ENCODE measurements around the gene RAB3C. TPM values are rescaled to one million over a fixed set of nuclear protein-coding genes. Genes with fewer than 3 reads are reported as not detected.
A peak's percentile ranks its signal among the peaks of the same experiment; 100 is the strongest.

Gene RAB3C
- total RNA-seq, 6 experiments from 2014 or later = 0.18 to 2.6 (median 0.99) TPM

DNA sequence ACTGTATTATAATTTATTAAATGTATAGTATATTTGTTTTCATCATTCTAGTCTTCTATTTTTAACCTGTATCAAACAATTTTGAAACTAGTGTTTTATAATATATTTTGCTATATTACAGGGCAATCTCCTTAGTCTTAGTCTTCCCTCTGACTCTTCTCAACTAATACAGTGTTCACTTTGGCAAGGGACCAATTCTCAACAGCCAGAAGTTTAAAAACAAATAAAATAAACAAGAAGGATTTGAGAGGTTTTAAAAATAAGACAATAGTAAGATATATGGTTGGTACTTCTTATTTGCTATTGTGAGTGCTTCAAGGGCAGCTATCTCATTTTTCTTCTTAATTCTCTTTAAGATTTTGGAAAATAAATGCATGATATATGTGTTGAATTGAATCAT lies 167.2 kb downstream of the RAB3C start:
- Histone ChIP-seq H3K27me3 (no peaks in the 10 kb centered on the region), H3K27ac (no peak overlapping the region), H3K36me3 (no peaks in the 10 kb centered on the region), H3K4me1 (peaks cover 0 to 7% (median 0%) of the 10 kb centered on the region in 4 donors), H3K9me3 (no peaks in the 10 kb centered on the region), H3K4me3 (no peak overlapping the region)
- intact Hi-C loops (cut with DNase I) = no loop called here
- DNase-seq (no peak), ATAC-seq (no peak)
- no peak for TF ChIP-seq POLR2A (IDR thresholded peaks at IDR 0.05)
- TF ChIP-seq CTCF (IDR thresholded peaks at IDR 0.05) = no peak

GRCh38 chr5:58751222-58751837 lies 168.5 kb downstream of the RAB3C start:
- no peak overlapping the region for H3K4me3 ChIP-seq
- no peaks in the 10 kb centered on the region for H3K9me3 ChIP-seq
- no peak overlapping the region for H3K27ac ChIP-seq
- intact Hi-C loops (cut with DNase I) = no loop called here
- no peaks in the 10 kb centered on the region for H3K36me3 ChIP-seq
- whole genome bisulfite sequencing (ENCODE audit: insufficient coverage, low coverage, low lambda C conversion rate, missing lambda C conversion rate) = 56% methylated on average over 4 of the region's 4 CpGs
- no peak for TF ChIP-seq POLR2A (IDR thresholded peaks at IDR 0.05)
- TF ChIP-seq CTCF (IDR thresholded peaks at IDR 0.05) = no peak
- DNase-seq (no peak), ATAC-seq (peak in 1 of 4 donors; percentile 43)
- no peaks in the 10 kb centered on the region for H3K27me3 ChIP-seq
- peaks cover 0 to 7% (median 0%) of the 10 kb centered on the region in 4 donors for H3K4me1 ChIP-seq

- H3K9me3 ChIP-seq = no peaks in the 10 kb centered on the region
- H3K36me3 ChIP-seq = no peaks in the 10 kb centered on the region
- TF ChIP-seq POLR2A (IDR thresholded peaks at IDR 0.05) (no peak), CTCF (IDR thresholded peaks at IDR 0.05) (no peak)
- ATAC-seq (no peak), DNase-seq (no peak)
- H3K27ac ChIP-seq = no peak overlapping the region
- 70% methylated on average over 1 of the region's 1 CpG for WGBS (ENCODE audit: insufficient coverage, low coverage, low lambda C conversion rate, missing lambda C conversion rate)
- H3K27me3 ChIP-seq = no peaks in the 10 kb centered on the region
- intact Hi-C loops (cut with DNase I) = no loop called here
- no peak overlapping the region for H3K4me3 ChIP-seq
- H3K4me1 ChIP-seq = peaks cover 0 to 7% (median 0%) of the 10 kb centered on the region in 4 donors
These were observed 169.2 kb downstream of the RAB3C start for GRCh38 chr5:58752104-58752503.

DNA sequence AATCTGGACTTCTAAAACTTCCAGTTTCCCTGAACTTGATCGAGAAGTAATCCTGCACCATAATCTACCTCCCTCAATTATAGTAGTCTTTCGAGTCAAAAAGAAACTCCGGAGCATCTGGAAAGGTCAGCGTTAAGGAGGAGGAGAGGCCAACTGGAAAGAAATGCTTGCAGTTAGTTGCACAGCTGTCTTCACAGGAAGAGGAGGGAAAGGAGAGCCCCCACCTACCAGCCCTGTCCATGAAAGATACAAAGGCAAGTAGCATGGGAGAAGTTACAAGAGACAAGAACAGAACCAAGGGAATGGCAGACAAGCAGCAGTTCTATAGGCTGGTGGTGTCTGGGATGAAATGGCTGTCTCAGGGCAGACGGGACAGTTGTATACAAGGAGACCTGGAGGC lies 170.6 kb downstream of the RAB3C start:
- intact Hi-C loops (cut with DNase I) = no loop called here
- TF ChIP-seq POLR2A (IDR thresholded peaks at IDR 0.05) = no peak
- TF ChIP-seq CTCF (IDR thresholded peaks at IDR 0.05) = no peak
- DNase-seq (no peak), ATAC-seq (no peak)
- Histone ChIP-seq H3K27me3 (no peaks in the 10 kb centered on the region), H3K4me3 (no peak overlapping the region), H3K27ac (no peak overlapping the region), H3K4me1 (peaks cover 0 to 7% (median 0%) of the 10 kb centered on the region in 4 donors), H3K9me3 (no peaks in the 10 kb centered on the region), H3K36me3 (no peaks in the 10 kb centered on the region)
- 77% methylated on average over 5 of the region's 5 CpGs for WGBS (ENCODE audit: insufficient coverage, low coverage, low lambda C conversion rate, missing lambda C conversion rate)

GRCh38 chr5:58754250-58754649 lies 171.4 kb downstream of the RAB3C start:
- Histone ChIP-seq H3K27me3 (no peaks in the 10 kb centered on the region), H3K27ac (no peak overlapping the region), H3K4me1 (peaks cover 0 to 11% (median under 1%) of the 10 kb centered on the region in 4 donors), H3K9me3 (no peaks in the 10 kb centered on the region), H3K36me3 (no peaks in the 10 kb centered on the region), H3K4me3 (no peak overlapping the region)
- intact Hi-C loops (cut with DNase I) = no loop called here
- peak in 3 of 4 donors; percentile 56 to 74 (median 59) for ATAC-seq
- whole genome bisulfite sequencing (ENCODE audit: insufficient coverage, low coverage, low lambda C conversion rate, missing lambda C conversion rate) = 54% methylated on average over 5 of the region's 6 CpGs
- DNase-seq = no peak
- TF ChIP-seq POLR2A (IDR thresholded peaks at IDR 0.05) (no peak), CTCF (IDR thresholded peaks at IDR 0.05) (no peak)

All from right lobe of liver (tissue), 6 donors.